HG03103 (cell line): ENCODE data around the gene METTL9.
"Not testable (repeated sequence)": the region's sequence is repeated elsewhere in the genome, so short reads cannot be mapped to it uniquely, and the experiment has no call there.

Experiments
- ATAC-seq: cut with Tn5 transposase; IDR thresholded peaks from one replicate; pipeline ENCODE4 v1.9.1; 2021; ENCODE audit warnings: low read depth; ENCODE audit not compliant: unreplicated experiment

METTL9 gene

DNA sequence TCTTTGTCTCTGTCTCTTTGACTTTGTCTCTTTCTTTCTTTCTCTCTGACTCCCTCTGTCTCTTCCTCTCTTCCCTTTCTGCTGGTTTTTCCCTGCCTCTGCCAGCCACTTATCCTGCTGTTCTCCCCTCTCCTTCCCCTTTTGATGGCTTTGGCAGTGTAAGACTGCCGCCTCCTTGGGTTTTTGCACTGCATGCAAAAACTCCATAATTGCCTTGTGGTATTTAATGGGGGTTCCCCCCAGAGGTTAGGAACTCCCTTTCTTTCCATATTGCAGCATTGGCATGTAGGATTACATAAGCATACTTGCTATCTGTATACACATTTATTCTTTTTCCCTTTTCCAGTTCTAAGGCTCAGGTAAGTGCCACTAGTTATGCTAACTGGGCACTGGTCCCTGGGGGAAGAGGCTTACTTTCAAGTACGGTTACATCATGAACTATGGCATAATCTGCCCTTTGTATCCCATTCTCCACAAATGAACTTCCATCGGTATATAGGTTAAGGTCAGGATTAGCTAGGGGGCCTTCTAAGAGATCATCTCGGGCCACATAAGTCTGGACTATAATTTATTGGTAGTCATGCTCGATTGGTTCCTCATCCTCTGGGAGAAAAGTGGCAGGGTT is 32.7 kb downstream of the METTL9 start:
- ATAC-seq, result not testable (repeated sequence)

- no peak for ATAC-seq
Measured at GRCh38 chr16:21634216-21634615, 34.8 kb downstream of the METTL9 start.

DNA sequence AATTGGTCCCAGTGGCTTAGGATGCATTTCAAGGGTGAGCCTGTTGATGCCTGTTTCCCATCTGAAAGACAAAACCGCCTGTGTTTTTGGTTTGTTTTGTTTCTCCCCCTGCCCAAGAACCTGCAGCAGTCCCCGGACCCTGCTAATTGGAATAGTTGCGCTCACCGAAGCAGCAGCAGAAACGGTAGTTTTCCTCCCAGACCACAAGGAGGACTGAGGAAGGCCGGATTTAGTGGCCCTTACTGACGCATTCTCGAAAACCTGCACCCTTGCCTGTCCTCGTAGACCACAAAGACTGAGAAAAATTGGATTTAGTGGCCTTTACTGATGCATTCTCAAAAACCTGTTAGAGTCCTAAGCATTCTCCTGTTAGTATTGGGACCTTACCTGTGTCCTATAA is 36.3 kb downstream of the METTL9 start:
- not testable (repeated sequence) for ATAC-seq

- no peak for ATAC-seq
Measured at GRCh38 chr16:21637032-21637968, 37.9 kb downstream of the METTL9 start.

- ATAC-seq, result no peak
Measured at GRCh38 chr16:21638573-21638975, 39.2 kb downstream of the METTL9 start.

- ATAC-seq, result no peak
Measured at GRCh38 chr16:21639493-21639892, 40.1 kb downstream of the METTL9 start.

GRCh38 chr16:21641916-21642315 is 42.5 kb downstream of the METTL9 start:
- no peak for ATAC-seq

DNA sequence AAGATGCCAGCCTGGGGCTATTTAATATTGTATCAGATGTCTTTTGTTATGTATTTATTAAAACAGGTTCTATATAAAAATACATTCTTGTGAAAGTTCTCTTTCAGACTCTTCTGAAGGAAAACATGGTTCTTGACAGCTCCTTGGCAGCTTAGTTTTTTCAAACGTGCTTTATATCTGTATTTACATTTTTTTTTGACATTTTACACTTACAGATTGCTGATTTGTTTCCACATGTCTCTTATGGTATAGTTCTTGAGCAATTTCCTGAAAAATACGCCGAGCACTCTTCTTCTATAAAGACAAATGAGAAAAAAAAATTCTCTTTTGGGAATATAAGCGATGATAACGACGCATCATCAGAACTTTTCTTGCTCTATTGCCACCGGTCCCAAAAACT is 43.5 kb downstream of the METTL9 start:
- ATAC-seq, result no peak

GRCh38 chr16:21643785-21644184 is 44.4 kb downstream of the METTL9 start:
- ATAC-seq, result no peak

GRCh38 chr16:21644674-21645073 is 45.3 kb downstream of the METTL9 start:
- ATAC-seq, result no peak

- no peak for ATAC-seq
Measured at GRCh38 chr16:21645261-21645721, 45.9 kb downstream of the METTL9 start.

DNA sequence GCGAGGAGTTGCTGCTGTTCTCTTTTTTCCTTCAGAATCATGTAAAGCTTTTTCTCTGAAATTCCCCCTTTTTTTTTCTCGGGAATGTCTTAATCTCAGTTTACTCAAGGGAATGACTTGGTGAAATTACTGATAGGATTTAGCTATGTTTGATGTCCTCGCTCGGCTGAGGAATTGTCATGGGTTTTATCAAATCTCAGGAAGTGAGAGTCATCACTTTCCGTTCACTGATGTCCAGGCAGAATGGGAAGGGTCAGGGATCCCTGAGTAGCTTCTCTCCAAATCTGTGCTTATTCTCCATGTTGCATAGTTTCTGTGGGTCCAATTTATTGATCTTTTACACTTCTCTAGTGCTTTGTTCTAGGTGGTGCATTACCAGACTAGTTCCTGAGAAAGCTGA is 46.7 kb downstream of the METTL9 start:
- ATAC-seq, result no peak

DNA sequence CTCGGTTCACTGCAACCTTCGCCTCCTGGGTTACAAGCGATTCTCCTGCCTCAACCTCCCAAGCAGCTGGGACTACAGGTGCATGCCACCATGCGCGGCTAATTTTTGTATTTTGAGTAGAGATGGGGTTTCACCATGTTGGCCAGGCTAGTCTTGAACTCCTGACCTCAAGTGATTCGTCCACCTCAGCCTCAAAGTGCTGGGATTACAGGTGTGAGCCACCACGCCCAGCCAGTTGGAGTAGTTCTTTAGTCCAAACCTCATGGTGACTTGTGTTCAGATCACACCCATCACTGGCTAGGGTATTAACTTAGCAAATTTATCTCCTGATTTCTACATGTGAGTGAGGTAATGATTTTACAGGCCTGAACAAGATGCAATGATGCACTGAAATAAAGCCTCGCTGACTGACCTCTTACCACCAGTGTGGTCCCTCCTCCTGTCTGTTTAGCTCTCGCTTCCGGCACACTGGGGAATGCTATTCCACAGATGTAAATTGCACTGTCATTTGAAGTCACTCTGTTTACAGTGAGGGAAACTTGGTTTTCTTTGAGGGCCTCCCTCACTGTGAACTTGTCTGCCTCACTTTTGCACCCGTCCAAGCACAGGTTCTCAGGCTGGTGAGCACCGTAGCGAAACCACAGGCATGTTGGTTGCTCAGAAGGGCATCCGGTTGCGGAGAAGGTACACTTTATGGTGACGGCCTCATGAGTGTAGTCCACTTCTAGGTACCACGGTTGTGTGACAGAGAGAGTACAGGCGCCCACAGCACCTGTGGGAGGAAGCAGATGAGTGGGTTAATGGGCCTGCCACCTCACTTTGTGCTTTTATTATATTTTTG is 47.6 kb downstream of the METTL9 start:
- peak; percentile 79 for ATAC-seq

DNA sequence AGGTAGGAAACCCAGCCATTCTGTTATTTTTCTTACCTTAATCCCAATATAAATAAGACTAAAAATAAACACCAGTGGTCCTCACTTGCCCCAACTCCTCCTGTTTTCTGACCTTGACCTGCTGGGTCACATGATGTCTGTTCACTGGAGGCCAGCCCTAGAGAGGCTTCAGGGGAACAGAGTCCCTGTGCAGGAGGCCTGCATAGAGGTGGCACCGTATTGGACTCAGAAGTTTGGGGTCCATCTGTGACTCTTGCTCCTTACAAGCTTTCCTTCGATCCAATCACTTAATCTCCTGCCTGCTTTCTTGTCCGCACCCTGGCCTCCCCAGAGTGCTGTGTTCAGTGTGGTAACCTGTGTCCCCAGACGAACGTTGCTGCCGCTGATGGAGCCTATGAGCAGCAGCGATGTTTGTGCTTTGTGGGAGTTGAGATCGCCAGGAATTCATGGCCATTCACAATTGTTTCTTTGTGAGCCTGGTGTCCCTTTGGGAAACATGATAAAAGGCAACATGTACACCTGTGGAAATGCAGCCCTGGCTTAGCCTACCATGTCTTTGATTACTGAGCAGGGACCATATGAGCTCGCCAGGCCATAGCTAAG is 48.3 kb downstream of the METTL9 start:
- ATAC-seq, result no peak

GRCh38 chr16:21649826-21650406 is 50.5 kb downstream of the METTL9 start:
- not testable (repeated sequence) for ATAC-seq

GRCh38 chr16:21650521-21650920 is 51.1 kb downstream of the METTL9 start:
- no peak for ATAC-seq

DNA sequence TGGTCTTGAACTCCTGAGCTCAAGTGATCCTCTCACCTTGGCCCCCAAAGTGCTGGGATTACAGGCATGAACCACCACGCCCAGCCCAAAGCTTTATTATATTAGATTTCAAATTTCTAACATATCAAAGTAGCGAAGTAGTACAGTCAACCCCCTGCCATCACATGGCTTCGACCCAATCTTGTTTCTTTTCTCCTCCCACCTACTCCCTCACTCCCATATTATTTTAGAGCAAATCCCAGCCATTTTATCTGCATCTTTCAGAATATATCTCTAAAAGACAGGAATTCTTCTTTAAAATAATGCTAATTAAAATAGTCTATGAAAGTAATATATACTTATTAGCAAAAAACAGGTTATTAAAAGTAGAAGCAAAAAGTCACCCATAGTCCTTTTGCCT is 52.1 kb downstream of the METTL9 start:
- no peak for ATAC-seq

GRCh38 chr16:21652453-21652852 is 53.1 kb downstream of the METTL9 start, which contains the start of gene IGSF6:
TSS of gene IGSF6 (minus strand) at chr16:21652608. CDS start at chr16:21652598, 10 bp downstream.
- no peak for ATAC-seq

DNA sequence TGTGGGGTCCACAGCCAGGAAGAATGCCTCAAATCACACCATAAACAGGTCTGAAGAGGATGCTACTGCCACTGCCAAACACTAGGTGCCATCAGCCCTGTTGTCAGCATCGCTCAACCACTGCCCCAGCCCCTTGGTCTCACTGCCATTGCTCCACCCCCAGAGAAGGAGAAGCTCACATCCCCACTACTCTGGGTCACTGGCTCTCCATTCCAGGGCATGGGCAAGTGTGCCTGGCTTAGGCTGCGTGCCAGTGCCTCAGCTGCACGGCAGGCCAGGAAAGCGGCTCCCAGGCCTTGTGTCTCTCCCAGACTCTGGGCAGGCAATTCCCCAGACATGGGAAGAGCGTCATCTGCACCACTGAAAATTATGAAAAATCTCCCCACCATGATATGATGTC is 54.2 kb downstream of the METTL9 start:
- no peak for ATAC-seq

- ATAC-seq, result no peak
Measured at GRCh38 chr16:21654466-21654865, 55.1 kb downstream of the METTL9 start.
